ENCODE data around the gene SIM1. TPM values are rescaled to one million over a fixed set of nuclear protein-coding genes. Genes with fewer than 3 reads are reported as not detected.

The SIM1 gene
- total and polyA plus RNA-seq, 4 donors = under 0.01 TPM; not detected in 3

- no peak for TF ChIP-seq REST (IDR thresholded peaks at IDR 0.05)
- no peak for TF ChIP-seq FOXA2 (IDR thresholded peaks at IDR 0.05)
- TF ChIP-seq TAF1 (conservative IDR thresholded peaks at IDR 0.05) = no peak
- TF ChIP-seq FOXA1 (IDR thresholded peaks at IDR 0.05) = no peak
- TF ChIP-seq ATF3 (IDR thresholded peaks at IDR 0.05) = no peak
- no peak for TF ChIP-seq YY1 (IDR thresholded peaks at IDR 0.05)
Measured at GRCh38 chr6:100393493-100393892, 71.2 kb downstream of the SIM1 start (continued).

- TF ChIP-seq TAF1 (conservative IDR thresholded peaks at IDR 0.05) = no peak
- no peak for TF ChIP-seq HNF4G (IDR thresholded peaks at IDR 0.05)
- no peak for TF ChIP-seq MAX (IDR thresholded peaks at IDR 0.05)
- no peak for TF ChIP-seq CTCF (IDR thresholded peaks at IDR 0.05; ENCODE audit: low read depth, low read length, missing input control)
- no peak for TF ChIP-seq NR2F2 (IDR thresholded peaks at IDR 0.05)
- TF ChIP-seq REST (IDR thresholded peaks at IDR 0.05) = no peak
- no peak for TF ChIP-seq HNF4A (conservative IDR thresholded peaks at IDR 0.05)
- TF ChIP-seq FOXA1 (IDR thresholded peaks at IDR 0.05) = no peak
- no peak overlapping the region for H3K4me3 ChIP-seq (ENCODE audit: low read depth in 1 of 3, low read length in 3 of 3)
- no peak overlapping the region for H3K27ac ChIP-seq (ENCODE audit: low read depth in 1 of 2, low read length in 2 of 2)
- DNase-seq (ENCODE audit: low spot score) = no peak
- H3K9ac ChIP-seq (ENCODE audit: low read depth in 1 of 2, low read length in 2 of 2) = no peak overlapping the region
- no peaks in the 10 kb centered on the region for H3K27me3 ChIP-seq (ENCODE audit: control insufficient read depth in 4 of 4, insufficient read depth in 4 of 4, low read length in 3 of 4)
- H3K4me1 ChIP-seq (ENCODE audit: control insufficient read depth in 4 of 4, insufficient read depth in 4 of 4, low read length in 3 of 4) = no peaks in the 10 kb centered on the region
- WGBS = 96% methylated on average over 2 of the region's 2 CpGs
- H3K9me3 ChIP-seq (ENCODE audit: control insufficient read depth in 4 of 4, low read length in 3 of 4) = no peaks in the 10 kb centered on the region
- no peaks in the 10 kb centered on the region for H3K36me3 ChIP-seq (ENCODE audit: control insufficient read depth in 4 of 4, insufficient read depth in 3 of 4, low read depth in 1 of 4, low read length in 3 of 4)
Measured at GRCh38 chr6:100392423-100392822, 72.3 kb downstream of the SIM1 start.

All from liver (tissue), 9 donors.